Muscle of leg (tissue), 11 donors: ENCODE results near the gene NMU. TPM values are rescaled to one million over a fixed set of nuclear protein-coding genes. Genes with fewer than 3 reads are reported as not detected.

Experiments
- DNase-seq: peaks from one replicate; pipeline ENCODE4 v3.0.0; 2013
- H3K27ac ChIP-seq: one replicate; pipeline ENCODE4 v1.5.1; 2013; ENCODE audit warnings: mild to moderate bottlenecking, low read length, control low read depth
- H3K27me3 ChIP-seq: one replicate; pipeline ENCODE4 v1.6.1; 2013; ENCODE audit warnings: low read length; ENCODE audit not compliant: control insufficient read depth, insufficient read depth
- H3K36me3 ChIP-seq: one replicate; pipeline ENCODE4 v1.6.1; 2013; ENCODE audit warnings: low read length; ENCODE audit not compliant: control insufficient read depth, insufficient read depth
- H3K4me1 ChIP-seq: one replicate; pipeline ENCODE4 v1.6.1; 2013; ENCODE audit warnings: low read length; ENCODE audit not compliant: control insufficient read depth, insufficient read depth
- H3K4me3 ChIP-seq: one replicate; pipeline ENCODE4 v1.5.1; 2013; ENCODE audit warnings: low read length, control low read depth
- H3K9me3 ChIP-seq: replicated peaks from 2 replicates; pipeline ENCODE4 v1.6.1; 2013; ENCODE audit warnings: low read depth, low read length; ENCODE audit not compliant: control insufficient read depth
- WGBS: methylation state at CpG from one replicate; pipeline ENCODE4 v1.1.5; 2013; ENCODE audit warnings: missing lambda C conversion rate; ENCODE audit not compliant: insufficient coverage; 5-methylcytosine and 5-hydroxymethylcytosine counted together
- polyA plus RNA-seq, 8 donors: library from polyadenylated mRNA; unstranded; fragments of 120-200 nt; gene quantifications; one replicate each; pipeline versions ENCODE4 v1.2.1 to v1.2.3, GENCODE V29; 2013; ENCODE audit warnings: inconsistent platforms in 1 of 8, low replicate concordance in 1 of 8; ENCODE audit not compliant: insufficient read length in 8 of 8, insufficient read depth in 1 of 8
- total RNA-seq: library from RNA; stranded (reverse); fragments of 120-200 nt; gene quantifications from one replicate; pipeline ENCODE4 v1.2.4, GENCODE V29; 2013

NMU gene
- total and polyA plus RNA-seq, 9 donors: 0.34 to 2.5 (median 1.2) TPM

DNA sequence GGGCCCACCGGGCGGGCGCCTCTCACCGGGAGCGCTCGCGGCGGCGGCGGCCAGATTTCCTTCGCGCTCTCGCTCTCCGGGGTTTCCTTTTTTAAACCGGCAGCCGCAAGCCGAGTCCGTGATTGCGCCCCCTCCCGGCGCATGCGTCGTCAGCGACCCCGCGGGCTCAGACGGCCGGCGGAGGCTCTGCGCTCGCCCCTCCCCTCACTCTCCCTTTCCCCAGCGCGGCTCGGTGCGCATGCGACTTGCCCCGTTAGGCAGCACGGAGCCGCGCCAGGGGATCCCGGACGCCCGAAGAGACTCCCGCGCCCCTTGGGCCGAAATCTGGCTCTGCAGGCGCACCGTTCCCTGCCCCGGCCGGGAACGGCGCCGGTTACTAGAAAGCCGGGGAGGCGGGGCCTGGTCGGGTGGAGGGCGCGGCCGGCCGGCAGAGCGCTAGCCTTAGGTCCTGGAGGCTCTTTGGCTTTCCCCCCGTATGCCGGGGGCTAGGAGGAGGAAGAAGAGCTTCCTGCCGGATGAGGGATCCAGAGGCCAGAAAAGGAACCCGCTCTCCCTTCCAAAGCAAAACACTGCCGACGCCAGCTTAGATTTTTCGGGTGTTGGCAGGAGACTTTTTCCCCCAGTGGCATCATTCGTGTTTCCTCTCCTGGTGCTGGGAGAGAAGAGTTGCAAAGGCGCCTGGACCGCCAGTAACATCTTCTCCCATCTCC is 89.2 kb downstream of the NMU start, which contains the start of gene CLOCK:
TSS of gene CLOCK (minus strand) at position 154 of the 710 bp plus-strand sequence. CDS start 64,124 bp downstream, outside the sequence.
- Histone ChIP-seq H3K27ac (peak within 1 kb of the TSS; percentile 97), H3K27me3 (no peaks in the 10 kb centered on the region), H3K4me1 (peaks cover 2% of the 10 kb centered on the region), H3K36me3 (no peaks in the 10 kb centered on the region), H3K9me3 (no peaks in the 10 kb centered on the region), H3K4me3 (peak within 1 kb of the TSS; percentile 89)
- peak; percentile 94 for DNase-seq
- under 1% methylated on average over 60 of the region's 71 CpGs for WGBS

GRCh38 chr4:55546506-55546755 is 89.7 kb downstream of the NMU start:
- H3K4me1 ChIP-seq: peaks cover 2% of the 10 kb centered on the region
- H3K9me3 ChIP-seq: no peaks in the 10 kb centered on the region
- no peaks in the 10 kb centered on the region for H3K36me3 ChIP-seq
- 0% methylated on average over 10 of the region's 16 CpGs for WGBS
- no peaks in the 10 kb centered on the region for H3K27me3 ChIP-seq
- DNase-seq: no peak
- H3K4me3 ChIP-seq: peak overlapping the region; percentile 89
- H3K27ac ChIP-seq: peak overlapping the region; percentile 97

DNA sequence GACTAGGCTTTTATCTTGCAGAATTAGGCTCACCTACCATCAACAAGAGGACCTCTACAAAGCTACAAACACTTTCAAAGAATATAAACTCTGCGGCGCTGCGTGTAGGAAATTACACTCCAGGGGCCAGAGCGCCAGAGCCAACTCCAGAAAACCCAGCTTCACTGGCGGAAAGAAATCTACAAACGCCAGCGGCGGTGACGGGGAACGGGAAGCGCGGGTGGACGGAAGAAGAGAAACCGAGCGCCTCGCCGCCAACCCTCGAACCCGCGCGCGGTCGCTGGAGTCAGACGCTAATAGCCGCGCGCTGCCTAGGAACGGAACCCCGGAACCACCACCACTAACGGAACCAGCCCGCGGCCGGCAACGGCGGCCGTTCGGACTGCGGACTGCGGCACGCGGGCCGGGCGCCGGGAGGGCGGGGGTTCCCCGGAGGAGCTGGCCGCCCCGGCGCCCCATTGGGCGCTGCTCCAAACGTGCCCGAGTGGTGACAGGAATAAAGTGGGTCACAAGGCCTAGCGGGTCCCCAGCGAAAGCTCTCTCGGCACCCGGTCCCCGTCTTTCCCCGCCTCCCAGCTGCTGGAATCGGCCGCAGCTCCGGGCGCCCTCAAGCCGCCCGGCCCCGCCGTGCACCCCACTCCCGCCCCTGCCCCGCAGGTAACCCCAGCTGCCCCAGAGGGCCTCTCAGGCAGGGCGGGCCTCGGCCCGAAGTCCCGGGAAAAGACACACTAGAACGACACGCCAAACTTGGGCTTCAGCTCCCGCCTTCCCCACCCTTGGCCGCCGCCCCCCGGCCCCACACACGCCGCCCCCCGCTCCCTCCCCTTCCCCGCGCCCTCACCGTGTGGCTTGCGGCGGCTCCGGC is 90.2 kb downstream of the NMU start:
- Histone ChIP-seq H3K27me3 (no peaks in the 10 kb centered on the region), H3K9me3 (no peaks in the 10 kb centered on the region), H3K27ac (peak overlapping the region; percentile 97), H3K36me3 (no peaks in the 10 kb centered on the region), H3K4me1 (peaks cover 2% of the 10 kb centered on the region), H3K4me3 (peak overlapping the region; percentile 89)
- under 1% methylated on average over 68 of the region's 87 CpGs for WGBS
- DNase-seq: peak; percentile 89

Other genes starting within 250 kb of the NMU start
- 46.5 TPM for gene TMEM165, start 240.3 kb downstream of the NMU start, total RNA-seq
- 10 to 100 TPM; 36.6 to 51.9 (median 46.6) TPM for gene TMEM165, start 240.3 kb downstream of the NMU start, polyA plus RNA-seq
- 17.4 TPM for gene CLOCK, start 89.4 kb downstream of the NMU start, total RNA-seq
- 10 to 100 TPM in 7 of 8 donors, 1 to 10 TPM in 1; 8.5 to 16.3 (median 14.3) TPM for gene CLOCK, start 89.4 kb downstream of the NMU start, polyA plus RNA-seq
- gene PDCL2, start 44.1 kb downstream of the NMU start, total RNA-seq: not detected
- not detected for gene PDCL2, start 44.1 kb downstream of the NMU start, polyA plus RNA-seq
- not detected for gene EXOC1L, start 183.5 kb upstream of the NMU start, total RNA-seq
- gene EXOC1L, start 183.5 kb upstream of the NMU start, polyA plus RNA-seq: not detected
- gene EXOC1, start 217.3 kb upstream of the NMU start, total RNA-seq: 32.5 TPM
- gene EXOC1, start 217.3 kb upstream of the NMU start, polyA plus RNA-seq: 10 to 100 TPM; 19.0 to 28.5 (median 22.1) TPM